GM12875 (cell line): ENCODE measurements around the gene KIAA1755.

ENCODE experiments used
- H3K4me3 ChIP-seq: one replicate; pipeline ENCODE4 v1.5.1; 2011; ENCODE audit warnings: low read depth, low read length, control low read depth
- CTCF ChIP-seq: IDR thresholded peaks from 2 replicates; pipeline ENCODE4 v1.5.1; 2011; ENCODE audit warnings: low read depth, mild to moderate bottlenecking, control low read depth, inconsistent platforms, low read length, moderate library complexity, borderline replicate concordance; ENCODE audit not compliant: insufficient read depth

Gene KIAA1755

GRCh38 chr20:38226553-38226952 is 34.0 kb downstream of the KIAA1755 start:
- H3K4me3 ChIP-seq, result no peak overlapping the region
- no peak for TF ChIP-seq CTCF

- H3K4me3 ChIP-seq, result no peak overlapping the region
- TF ChIP-seq CTCF, result no peak
Observed at GRCh38 chr20:38225900-38226263, 34.7 kb downstream of the KIAA1755 start.

GRCh38 chr20:38225240-38225899 is 35.2 kb downstream of the KIAA1755 start:
- no peak for TF ChIP-seq CTCF
- H3K4me3 ChIP-seq, result no peak overlapping the region

GRCh38 chr20:38224531-38224930 is 36.0 kb downstream of the KIAA1755 start:
- TF ChIP-seq CTCF, result no peak
- no peak overlapping the region for H3K4me3 ChIP-seq

- TF ChIP-seq CTCF, result no peak
- H3K4me3 ChIP-seq, result no peak overlapping the region
Observed at GRCh38 chr20:38223743-38224100, 36.8 kb downstream of the KIAA1755 start.

GRCh38 chr20:38222923-38223742 is 37.4 kb downstream of the KIAA1755 start:
- no peak for TF ChIP-seq CTCF
- no peak overlapping the region for H3K4me3 ChIP-seq

- no peak overlapping the region for H3K4me3 ChIP-seq
- TF ChIP-seq CTCF, result peak; percentile 94
Observed at GRCh38 chr20:38222231-38222922, 38.2 kb downstream of the KIAA1755 start.
